ENCODE results near the gene VAV2.
A peak's percentile ranks its signal among the peaks of the same experiment; 100 is the strongest.

Gene VAV2

DNA sequence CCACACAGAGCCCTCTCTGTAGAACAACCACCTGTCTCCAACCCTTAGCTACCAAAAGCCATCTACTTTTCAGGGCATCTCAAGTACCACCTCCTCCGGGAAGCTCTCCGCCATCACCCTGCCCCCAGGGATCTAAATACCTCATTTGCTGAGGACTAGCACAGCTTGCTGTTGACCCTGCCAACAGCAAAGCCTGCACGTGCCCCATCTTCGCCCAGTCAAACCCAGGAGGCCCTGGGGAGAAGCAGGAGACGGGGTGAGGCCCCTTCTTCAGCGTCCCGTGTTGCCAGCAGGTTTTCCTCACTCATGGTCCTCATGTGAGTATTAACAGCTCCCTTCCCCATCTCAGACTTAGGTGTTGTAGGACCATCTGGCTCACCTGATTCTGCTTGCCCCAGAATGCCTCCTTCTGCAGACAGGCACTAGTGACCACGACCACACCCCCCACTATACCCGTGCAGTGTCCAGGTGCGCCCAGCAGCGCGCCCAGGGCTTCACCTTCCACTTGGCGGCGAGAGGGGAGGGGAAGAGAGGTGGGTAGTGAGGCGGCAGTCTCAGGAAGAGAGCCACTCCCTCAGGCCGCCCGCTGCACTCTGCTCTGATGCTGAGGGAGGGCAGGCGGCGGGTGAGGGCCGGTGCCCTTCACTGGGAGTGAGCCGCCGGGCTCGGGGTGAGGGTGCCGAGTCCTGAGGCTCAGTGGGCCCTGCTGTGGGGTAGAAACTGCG is 11.1 kb downstream of the VAV2 start:
- DNase-seq: no peak

DNA sequence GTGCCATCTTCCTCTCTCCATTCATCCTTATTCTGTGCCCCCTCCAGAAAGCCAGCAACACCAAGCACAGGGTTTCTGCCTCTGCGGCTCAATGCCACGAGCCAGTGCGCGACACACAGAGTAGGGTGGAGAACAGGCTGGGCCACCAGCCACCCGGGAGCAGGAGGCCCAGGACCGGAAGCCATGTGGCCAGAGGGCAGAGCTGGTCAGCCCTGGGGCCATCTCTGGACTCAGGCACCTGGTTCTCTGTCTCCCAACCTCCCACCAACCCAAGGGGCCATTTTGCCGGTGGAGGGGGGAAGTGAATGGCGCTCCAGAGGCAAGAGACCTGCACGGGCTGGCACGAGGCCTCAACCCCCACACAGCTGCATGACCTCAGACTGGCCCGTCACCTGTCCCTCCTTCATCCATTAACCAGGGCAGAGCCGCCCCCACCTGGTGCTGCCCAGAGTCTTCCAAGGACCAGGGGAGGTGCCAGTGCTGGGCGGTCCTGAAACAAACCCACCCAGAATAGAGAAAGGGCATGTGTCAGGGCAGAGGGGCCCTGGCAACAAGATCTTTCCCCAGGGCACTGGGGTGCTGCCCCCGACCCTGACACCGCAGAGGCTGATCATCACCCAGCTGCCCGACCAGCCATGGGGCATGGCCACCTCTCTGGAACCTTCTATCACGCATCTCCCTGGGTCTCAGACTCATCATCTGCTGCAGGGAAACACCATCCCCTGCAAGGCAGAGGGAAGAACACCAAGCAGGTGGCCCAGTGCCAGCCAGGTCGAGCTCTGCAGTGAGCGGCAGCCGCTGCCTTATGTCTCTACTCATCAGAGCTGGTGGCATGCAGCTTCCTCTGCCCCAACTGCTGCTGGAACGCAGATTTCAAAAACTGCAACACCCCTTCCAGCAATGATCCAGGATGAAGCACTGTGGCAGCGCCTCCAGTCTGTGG is 11.9 kb downstream of the VAV2 start:
- peak; percentile 29 for DNase-seq

DNA sequence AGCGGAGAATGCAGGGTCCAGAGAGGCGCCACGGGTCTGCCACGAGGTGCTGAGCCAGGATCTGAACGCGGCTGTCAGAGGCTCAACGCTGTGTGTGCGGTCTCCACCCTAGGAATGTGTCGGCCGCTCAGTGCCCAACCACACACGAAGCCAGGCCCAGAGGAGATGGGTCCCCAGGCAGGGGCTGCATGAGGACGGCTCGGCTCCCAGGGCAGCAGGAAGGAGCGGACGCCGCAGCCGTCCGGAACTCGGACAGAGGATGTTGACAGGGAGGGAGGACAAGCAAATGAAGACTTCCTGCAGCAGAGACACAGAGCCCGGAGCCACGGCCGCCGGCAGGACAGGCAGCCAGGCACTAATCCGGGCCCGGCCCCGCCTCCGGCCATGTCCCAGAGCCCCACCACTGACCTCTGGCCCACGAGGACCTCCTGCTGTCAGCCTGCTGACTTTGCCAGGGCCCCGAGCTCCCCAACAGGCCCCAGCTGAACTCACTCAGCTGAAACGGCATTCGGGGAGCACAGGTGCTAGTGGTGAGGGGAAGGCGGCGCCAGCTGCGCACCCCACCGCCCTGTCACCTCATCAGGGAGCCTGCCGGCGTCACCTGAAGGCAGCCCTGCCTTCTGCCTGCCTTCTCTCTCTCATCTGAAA is 12.7 kb downstream of the VAV2 start:
- peak; percentile 75 for DNase-seq

DNA sequence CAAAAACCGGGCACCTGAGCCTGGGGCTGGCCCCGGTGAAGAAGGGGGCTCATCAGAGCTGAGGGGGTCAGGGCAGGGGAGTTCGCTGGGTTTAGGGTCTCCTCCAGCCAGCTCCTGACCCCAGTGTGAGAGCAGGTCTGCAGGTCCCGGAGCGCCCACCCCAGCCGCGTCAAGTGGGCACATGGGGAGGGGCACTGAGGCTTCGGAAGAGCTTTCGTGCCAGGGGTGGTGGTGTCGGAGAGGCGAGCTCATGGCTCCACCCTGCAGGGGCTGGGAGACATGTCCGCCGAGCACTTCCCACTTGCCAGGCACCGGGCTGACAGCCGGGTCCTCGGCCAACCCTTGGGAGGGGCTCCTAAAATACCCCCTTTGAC is 13.2 kb downstream of the VAV2 start:
- DNase-seq: no peak

DNA sequence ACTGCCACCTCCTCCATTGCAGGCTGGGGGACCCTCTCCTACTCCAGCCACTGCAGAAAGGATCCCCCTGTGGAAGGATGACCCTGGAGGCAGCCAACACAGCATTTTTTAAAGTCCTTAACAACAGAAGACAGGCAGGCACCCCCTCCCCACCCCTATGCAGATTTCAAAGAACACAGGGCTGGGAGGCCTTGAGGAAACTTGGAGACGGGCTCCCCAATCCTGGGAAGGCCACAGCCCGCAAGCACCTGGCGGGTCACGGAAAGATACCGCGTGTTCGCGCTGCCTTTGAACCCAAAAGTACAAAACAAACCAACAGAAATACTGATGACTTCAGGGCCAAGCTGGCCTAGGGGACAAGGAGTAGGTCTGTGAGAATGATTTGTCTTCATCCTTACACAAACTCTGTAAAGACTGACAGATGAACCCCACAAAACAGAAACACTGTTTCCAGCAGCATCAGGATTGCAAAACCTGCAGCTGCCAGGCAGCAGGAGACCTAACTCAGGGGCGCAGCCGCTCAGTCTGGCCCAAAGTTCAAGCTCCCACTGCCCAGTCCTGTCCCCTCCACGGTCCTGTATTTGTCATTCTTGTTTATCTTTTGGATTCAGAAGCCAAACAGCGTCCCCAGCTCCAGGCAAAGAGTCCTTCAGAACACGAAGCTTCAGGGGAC is 13.8 kb downstream of the VAV2 start:
- DNase-seq: peak; percentile 14

DNA sequence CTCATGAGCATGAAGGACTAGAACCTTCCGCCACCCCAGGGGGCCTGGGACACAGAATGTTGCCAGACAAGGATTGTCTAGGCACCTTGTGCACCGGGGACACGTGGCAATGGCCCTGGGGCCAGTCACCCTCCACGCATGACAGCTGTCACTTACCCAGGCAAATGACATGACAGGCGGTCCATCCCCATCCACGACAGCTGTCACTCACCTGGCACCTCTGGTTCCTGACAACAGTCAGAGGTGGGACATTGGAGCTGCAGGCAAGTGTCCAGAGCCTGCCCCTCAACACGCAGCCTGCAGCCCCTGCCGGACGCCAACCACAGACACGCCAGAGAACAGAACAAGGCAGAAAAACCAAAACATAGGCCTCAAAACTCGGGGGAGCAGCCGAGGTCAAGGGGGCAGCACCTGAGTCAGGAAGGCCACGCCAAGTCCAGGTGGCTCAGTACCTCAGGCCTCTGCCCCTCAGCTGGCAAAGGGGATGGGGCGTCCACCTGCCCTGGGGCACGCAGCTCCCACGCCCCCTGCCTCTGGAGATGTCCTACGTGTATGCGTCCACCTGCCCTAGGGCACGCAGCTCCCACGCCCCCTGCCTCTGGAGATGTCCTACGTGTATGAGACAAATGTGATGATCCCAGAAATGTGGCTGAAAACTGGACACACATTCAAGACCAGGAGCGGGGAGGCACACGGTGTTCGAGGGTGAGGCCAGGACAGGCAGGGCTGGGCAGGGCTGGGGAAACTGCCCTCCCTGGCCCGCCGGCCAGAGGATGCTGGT is 14.5 kb downstream of the VAV2 start:
- DNase-seq: peak; percentile 10

DNA sequence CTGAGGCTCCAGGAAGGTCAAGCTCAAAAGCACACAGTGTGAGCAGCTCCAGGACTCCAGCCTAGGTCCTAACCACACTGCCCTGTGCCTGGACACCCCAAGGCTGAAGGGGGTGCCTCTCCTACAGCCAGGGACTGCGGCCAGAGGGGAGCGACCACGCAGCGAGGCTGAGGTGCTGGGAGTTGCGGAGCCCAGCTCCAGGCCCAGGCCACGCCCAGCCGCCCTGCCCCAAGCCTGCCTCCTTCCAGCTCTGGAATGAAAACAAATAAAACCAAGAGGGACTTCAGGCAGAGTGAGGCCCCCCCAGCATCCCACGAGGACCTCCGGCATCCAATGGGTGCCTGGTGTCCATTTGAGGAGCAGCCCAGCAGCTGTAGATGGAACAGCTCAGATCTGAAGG is 15.2 kb downstream of the VAV2 start:
- DNase-seq: peak; percentile 12

DNA sequence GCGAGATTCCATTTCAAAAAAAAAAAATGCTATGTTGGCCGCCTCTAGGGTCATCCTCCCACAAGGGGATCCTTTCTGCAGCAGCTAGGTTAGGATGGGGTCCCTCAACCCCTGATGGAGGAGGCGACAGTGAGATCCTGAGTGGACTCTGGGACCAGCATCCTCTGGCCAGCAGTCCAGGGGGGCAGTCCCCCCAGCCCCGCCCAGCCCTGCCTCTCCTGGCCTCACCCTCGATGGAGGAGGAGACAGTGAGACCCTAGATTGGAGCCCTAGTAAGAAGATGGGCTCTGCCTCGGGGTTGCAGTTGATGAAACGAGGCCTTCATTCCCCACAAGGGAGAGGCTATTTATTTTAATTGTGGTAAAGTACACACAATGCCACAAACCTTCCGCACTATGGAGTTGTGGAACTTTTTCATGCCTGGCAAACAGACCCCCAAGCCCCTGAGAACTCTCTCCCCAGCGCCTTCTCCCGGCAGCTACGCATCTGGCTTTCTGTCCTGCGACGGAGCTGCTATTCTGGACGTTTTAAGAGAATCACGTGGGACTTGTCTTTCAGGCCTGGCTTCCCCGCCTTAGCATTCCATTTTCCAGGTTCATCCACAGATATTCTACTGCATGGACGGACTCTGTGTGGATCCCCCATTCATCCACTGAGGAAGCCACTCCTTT is 15.8 kb downstream of the VAV2 start:
- DNase-seq: no peak

DNA sequence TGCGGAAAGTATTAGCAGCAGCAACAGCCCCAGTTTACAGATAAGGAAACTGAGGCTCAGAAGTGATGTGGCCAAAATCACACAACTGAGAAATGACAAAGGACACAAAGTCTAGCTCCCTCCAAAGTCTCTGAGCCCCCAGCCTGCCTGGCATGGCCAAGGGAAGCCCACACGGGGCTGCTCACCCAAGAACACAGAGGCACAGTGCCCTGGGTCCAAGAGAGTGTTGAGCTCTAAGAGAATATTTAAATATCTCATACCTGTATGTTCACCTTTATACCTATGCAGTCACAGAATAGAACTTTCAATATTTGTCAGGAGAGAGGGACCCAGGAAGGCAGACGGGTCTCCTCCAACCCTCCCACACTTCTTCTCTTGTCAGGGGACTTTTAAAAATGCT is 16.6 kb downstream of the VAV2 start:
- DNase-seq: no peak

DNA sequence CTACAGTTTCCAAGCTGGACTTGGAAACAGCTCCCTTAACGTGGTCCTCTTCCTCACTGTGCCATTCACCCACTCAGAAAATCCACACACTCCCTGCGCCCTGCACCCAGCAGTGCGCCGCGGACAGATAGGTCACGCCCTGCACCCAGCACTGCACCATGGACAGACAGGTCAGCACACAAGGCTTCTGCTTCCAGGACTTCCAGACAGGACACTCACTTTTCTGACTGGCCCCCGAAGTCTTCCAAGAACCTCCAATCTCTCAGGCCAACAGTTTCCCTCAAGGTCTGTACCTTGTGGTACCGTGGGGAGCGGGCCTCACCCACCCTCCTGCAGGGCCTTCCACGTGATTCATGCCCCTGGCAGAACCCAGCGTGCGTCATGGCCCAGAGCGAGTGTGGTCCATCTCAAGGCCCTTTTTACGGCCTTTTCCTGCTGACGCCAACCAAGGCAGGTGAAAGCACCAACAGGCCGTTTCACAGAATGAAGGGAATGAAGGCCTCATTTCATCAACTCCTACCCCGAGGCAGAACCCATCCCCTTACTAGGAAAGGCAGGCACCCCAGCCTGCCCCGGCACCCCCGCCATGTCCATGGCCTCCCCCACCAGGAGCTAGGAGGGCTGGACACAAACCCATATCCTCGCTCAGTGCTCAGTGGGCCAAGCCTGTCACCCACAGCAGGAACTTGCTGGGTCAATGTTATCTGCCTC is 17.3 kb downstream of the VAV2 start:
- DNase-seq: no peak

DNA sequence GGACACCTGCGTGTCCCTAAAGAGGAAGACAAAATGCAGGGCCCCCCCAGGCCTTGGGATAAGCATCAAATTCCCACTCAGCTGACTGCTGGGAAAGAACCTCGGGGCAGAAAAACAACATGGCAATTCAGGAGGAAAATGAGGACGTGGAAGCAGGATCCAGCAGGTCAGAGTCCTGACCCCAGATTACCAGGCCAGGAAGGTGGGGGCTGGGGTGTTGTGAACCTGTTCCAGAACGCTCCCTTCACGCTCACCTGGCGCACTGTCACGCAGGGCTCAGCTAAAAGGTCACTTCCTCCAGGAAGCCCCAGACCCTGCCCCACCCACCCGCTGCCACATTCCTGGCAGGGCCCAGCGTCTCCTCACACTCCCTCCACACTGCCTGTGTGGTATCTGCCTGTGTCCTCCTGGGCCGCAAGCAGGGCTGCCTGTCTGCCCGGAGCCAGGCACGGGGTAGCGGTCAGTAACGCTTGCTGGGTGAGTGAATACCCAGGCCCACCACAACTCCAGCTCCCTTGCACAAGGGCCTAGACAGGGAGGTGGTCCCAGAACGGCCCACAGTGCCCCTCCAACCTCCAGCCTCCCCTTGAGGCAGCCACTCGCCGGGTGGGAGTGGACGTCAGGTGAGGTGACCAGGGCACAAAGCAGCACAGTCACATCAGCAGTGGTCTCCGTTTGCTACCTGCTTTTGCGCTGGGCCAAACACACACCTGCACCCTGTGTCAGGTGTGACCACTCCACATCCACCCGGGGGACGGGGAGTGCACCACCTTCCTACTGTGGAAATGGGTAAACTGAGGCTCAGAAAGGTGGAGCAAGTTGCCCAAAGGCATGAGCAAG is 18.1 kb downstream of the VAV2 start:
- DNase-seq: no peak

DNA sequence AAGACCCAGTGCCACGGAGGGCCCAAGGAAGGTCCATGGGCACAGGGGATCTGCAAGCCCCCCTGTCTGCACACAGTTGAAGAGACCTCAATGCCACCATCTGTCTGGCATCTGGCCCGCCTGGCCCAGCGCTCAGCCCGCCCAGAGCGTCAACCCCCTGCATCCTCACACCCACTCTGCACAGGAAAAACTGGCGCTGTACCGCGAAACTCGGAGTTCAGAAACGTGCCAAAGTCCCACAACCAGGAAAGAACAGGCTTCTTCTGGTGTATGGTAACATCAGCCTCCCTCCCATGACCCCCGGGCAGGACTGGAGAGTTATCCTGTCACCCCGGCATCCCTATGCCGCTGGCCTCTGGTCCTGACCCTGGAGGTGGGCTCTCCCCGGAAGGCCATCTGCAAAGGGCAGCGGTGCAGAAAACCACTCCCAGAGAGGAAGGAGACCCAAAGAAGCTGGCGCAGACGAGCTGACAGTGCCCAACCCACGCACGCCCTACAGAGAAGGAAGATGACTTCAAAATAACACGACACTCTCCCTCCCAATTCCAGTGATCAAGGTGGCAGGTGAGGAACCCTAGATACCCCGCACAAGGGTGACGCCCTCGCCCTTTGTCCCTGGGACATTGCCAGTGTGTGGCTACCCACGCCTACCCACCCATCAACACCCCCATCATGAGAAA is 18.9 kb downstream of the VAV2 start:
- DNase-seq: no peak

DNA sequence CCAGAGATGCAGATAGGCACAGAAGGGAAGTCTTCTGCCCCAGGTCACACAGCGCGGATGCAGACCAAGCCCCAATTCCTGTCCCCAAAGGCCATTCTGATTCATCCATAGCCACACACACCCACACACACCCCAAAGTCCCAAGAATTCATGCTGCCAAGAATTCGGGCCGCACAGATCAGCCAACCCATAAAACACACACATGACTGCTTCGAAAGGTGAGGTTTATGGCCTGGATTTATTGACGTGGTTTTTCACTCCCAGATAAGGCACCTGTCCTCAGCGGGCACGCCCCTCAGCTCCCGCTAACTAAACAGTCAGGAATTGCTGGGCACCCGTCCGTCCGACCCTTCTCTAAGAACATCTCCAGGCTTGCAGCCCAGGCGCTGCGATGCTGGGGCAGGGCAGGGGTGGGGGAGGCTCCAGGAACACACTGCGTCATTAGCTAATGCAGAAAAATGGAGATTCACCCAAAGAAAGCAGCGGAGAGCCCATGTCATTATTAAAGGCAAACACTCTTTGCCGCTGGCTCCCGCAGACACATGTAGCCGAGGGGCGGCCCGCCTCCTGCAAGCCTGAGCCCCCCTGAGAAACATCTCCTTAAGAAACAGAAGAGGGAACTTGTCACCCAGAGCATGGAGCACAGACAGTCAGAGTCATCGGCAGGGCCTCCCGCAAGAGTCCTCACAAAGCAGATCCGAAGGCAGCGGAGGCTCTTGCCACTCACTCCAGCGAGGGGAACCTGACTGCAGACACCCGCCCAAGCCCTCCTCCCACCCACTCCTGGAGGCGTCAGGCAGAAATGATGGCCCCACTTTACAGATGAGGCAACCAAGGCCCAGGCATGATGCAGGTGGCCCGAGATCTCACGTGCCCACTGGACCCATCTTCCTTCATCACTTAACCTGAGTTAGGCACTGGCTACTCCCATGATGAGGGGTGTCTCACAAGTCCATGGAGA is 19.9 kb downstream of the VAV2 start:
- DNase-seq: no peak

DNA sequence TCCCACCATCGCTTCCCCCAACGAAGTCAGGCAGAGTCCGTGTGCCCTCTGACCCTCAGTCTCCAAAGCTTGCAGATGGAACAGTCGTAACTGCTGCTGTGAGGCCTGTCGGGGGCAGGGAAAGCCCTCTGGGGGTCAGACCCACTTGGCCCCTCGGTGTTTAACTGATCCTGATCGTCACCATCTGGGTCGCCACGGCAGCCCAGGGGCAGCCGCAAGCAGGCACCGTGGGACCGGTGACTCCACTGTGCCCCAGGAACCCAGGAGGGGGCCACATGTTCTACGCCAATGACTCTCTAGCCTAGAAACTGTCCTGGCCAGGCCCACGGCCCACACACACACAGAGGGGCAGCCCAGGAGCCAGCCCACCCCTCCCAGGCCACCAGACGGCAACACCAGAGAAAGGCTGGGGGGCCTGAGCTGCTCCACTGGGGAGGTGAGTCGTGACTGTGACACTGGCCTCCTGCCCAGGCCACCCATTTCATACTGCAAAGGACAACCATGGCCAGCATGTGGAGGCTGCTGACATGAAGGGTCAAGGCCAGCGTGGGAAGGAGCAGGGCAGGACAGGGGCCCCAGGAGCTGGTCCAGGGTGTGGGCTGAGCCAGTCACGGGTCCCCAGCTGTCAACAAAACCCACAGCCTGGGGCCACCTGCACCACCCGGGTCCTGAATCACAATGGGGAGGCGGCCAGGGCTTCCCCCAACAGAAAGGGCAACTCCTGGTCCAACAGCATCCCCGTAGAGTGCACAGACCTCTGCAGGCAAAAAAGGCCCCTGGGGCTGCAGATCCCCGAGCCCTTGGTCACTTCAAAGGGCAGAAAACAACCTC is 20.8 kb downstream of the VAV2 start:
- DNase-seq: no peak

DNA sequence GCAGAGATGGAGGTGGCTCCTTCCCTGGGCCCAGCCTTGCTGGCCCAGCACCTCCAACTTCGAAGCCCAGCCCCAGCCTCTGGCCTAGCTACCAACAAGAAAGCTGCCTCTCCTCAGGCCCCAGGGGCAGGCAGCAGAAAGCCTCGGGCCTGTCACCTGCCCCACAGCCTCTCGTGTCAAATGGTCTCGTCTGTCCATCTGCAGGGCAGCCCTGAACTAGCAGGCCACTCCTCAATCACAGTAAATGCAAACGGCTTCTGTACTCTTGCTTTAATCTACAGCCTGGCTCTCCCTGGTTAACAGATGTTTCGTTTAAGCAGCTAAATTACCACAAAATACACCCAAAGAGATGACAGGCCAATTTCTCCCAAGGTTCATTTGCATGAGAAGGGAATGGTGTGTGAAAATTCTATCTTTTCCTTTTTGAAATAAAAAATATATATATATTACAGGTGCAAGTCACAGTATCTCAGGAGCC is 21.5 kb downstream of the VAV2 start:
- no peak for DNase-seq

DNA sequence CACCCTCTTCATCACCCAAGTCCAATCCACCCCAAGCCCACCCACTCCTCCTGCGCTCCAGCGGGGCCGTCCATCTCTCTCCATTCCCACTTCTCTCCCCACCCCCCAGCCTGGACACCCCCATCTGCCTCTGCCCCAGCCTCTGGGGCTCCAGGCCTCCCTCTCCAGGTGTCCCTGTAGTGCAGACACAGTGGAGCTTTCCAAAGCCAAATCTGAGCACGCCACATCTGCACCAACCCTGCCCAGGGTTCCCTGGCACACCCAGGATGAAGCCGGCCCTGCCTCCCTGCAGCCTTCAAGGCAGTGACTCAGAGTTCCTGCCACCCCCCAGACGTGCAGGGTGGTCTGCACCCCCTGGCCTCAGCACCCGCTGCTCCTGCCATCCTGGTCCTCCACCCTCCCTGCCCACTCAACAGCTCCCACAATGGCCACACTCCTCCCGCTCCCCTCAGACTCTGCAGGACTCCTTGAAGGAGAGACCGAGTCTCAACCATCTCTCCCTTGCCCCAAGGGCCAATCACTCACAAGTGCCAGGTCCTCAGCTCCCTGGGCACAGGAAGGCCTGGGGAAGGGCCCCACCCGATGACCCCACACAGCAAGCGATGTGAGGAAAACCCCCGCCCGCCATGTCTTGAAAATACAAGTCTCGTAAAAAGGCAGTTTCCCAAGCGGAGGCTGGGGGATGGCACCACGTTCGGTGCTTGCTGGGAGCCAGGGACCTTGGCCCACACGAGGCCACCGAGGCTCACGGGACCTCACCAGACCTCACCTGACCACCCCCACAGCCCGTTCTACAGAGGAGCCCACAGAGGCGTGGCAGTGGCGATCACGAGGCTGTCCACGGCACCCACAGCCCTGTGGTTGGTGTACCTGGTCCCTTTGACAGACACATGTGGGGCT is 22.2 kb downstream of the VAV2 start:
- no peak for DNase-seq
